ENCODE measurements around the gene CALCA. TPM values are rescaled to one million over a fixed set of nuclear protein-coding genes. Genes with fewer than 3 reads are reported as not detected.

Gene CALCA
- total and polyA plus RNA-seq, 2 experiments from 2014 or later, result 1.9 to 2.5 TPM

DNA sequence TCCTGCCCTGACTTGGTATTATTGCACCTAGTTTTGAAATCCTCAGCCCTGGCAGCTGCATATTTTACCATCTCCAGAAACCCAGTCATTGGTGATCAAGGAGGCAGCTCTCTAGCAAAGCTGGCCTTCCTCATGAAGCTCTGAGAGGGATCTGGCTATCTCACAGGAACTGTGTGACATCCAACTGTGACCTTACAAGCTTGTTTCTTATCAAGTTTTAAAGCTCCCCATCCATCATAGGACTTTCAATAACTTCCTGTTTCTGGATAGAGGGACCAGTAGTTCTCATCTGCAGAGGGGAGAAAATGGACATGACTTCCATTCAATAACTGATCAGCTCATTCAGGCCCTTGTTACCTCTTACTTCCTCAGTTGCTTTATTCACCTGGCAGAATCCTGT is 18.2 kb downstream of the CALCA start (continued):
- TF ChIP-seq CREB1 (CRISPR knock-in tag; IDR thresholded peaks at IDR 0.05; ENCODE audit: low read depth) (no peak), POLR2AphosphoS5 (IDR thresholded peaks at IDR 0.05; ENCODE audit: low read depth) (no peak), ZNF114 (CRISPR knock-in tag; IDR thresholded peaks at IDR 0.05) (no peak), NANOG (IDR thresholded peaks at IDR 0.05; ENCODE audit: borderline replicate concordance) (no peak), EZH2 (IDR thresholded peaks at IDR 0.05; ENCODE audit: low read depth, unreplicated experiment) (no peak), STAT1 (IDR thresholded peaks at IDR 0.05; ENCODE audit: unreplicated experiment) (no peak)
- TF ChIP-seq, protein P1, sequence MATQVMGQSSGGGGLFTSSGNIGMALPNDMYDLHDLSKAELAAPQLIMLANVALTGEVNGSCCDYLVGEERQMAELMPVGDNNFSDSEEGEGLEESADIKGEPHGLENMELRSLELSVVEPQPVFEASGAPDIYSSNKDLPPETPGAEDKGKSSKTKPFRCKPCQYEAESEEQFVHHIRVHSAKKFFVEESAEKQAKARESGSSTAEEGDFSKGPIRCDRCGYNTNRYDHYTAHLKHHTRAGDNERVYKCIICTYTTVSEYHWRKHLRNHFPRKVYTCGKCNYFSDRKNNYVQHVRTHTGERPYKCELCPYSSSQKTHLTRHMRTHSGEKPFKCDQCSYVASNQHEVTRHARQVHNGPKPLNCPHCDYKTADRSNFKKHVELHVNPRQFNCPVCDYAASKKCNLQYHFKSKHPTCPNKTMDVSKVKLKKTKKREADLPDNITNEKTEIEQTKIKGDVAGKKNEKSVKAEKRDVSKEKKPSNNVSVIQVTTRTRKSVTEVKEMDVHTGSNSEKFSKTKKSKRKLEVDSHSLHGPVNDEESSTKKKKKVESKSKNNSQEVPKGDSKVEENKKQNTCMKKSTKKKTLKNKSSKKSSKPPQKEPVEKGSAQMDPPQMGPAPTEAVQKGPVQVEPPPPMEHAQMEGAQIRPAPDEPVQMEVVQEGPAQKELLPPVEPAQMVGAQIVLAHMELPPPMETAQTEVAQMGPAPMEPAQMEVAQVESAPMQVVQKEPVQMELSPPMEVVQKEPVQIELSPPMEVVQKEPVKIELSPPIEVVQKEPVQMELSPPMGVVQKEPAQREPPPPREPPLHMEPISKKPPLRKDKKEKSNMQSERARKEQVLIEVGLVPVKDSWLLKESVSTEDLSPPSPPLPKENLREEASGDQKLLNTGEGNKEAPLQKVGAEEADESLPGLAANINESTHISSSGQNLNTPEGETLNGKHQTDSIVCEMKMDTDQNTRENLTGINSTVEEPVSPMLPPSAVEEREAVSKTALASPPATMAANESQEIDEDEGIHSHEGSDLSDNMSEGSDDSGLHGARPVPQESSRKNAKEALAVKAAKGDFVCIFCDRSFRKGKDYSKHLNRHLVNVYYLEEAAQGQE (IDR thresholded peaks at IDR 0.05; ENCODE audit: unreplicated experiment), result no peak

DNA sequence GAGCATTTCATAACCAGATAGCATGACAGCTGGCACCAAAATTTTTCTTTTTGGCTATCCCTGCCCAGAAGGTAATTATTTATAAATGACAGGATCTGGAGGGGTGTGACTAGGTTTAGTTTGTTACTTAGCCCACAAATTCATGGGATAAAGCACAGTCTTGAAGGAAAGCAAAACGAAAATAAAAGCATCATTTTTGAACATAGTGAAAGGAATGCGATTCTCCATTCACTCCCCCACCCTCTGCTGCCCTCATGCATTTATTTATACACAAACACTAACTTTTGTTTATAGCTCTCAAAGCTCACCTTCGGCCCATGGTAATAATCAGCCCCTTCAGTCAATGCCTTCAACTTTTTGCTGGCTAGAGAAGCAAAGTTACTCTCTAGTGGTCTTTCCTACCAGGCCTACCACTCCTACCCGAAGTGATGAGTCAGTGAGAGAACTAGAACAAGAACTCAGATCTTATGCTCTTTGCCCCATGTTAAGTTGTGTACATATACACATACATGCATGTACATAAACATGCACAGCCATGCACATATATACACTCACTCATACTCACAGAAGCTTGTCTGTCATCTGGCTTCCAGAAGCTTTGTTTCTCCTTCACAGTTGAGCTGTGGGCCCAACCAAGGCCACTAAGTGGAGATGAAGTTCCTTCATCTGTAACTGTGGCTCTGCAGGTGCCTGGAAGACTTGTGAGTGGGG is 22.6 kb downstream of the CALCA start:
- Histone ChIP-seq H3K27ac (ENCODE audit: low read depth) (no peak overlapping the region), H3K9me2 (ENCODE audit: insufficient read depth) (no peaks in the 10 kb centered on the region), H3K4me2 (no peak overlapping the region), H3K27me3 (ENCODE audit: insufficient read depth) (no peaks in the 10 kb centered on the region), H3K79me2 (replicated peaks; ENCODE audit: insufficient read depth) (no peaks in the 10 kb centered on the region), H4K20me1 (replicated peaks; ENCODE audit: insufficient read depth) (no peaks in the 10 kb centered on the region), H2AFZ (no peak overlapping the region), H3K4me3 (no peak overlapping the region), H3K4me1 (ENCODE audit: insufficient read depth) (no peaks in the 10 kb centered on the region), H3K36me3 (ENCODE audit: insufficient read depth) (no peaks in the 10 kb centered on the region), H3F3A (replicated peaks; ENCODE audit: low read depth) (no peaks in the 10 kb centered on the region)
- ATAC-seq (no peak), DNase-seq (ENCODE audit: low spot score) (no peak)
- no peak overlapping the region for H3K27ac Mint-ChIP-seq
- no peaks in the 10 kb centered on the region for H3K36me3 Mint-ChIP-seq (ENCODE audit: low read depth)
- no peaks in the 10 kb centered on the region for H3K9me3 Mint-ChIP-seq
- no peaks in the 10 kb centered on the region for H3K4me1 Mint-ChIP-seq
- peaks cover 2% of the 10 kb centered on the region for H3K27me3 Mint-ChIP-seq (ENCODE audit: insufficient read depth, low read depth, poor library complexity)
- H3K4me3 Mint-ChIP-seq, result no peak overlapping the region
- TF ChIP-seq, protein P2, sequence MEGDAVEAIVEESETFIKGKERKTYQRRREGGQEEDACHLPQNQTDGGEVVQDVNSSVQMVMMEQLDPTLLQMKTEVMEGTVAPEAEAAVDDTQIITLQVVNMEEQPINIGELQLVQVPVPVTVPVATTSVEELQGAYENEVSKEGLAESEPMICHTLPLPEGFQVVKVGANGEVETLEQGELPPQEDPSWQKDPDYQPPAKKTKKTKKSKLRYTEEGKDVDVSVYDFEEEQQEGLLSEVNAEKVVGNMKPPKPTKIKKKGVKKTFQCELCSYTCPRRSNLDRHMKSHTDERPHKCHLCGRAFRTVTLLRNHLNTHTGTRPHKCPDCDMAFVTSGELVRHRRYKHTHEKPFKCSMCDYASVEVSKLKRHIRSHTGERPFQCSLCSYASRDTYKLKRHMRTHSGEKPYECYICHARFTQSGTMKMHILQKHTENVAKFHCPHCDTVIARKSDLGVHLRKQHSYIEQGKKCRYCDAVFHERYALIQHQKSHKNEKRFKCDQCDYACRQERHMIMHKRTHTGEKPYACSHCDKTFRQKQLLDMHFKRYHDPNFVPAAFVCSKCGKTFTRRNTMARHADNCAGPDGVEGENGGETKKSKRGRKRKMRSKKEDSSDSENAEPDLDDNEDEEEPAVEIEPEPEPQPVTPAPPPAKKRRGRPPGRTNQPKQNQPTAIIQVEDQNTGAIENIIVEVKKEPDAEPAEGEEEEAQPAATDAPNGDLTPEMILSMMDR (conservative IDR thresholded peaks at IDR 0.05; ENCODE audit: low read depth in 2 of 2), result no peak
- TF ChIP-seq NANOG (IDR thresholded peaks at IDR 0.05; ENCODE audit: borderline replicate concordance) (no peak), POLR2AphosphoS5 (IDR thresholded peaks at IDR 0.05; ENCODE audit: low read depth) (no peak), EZH2 (IDR thresholded peaks at IDR 0.05; ENCODE audit: low read depth, unreplicated experiment) (no peak)
- TF ChIP-seq, protein P3, sequence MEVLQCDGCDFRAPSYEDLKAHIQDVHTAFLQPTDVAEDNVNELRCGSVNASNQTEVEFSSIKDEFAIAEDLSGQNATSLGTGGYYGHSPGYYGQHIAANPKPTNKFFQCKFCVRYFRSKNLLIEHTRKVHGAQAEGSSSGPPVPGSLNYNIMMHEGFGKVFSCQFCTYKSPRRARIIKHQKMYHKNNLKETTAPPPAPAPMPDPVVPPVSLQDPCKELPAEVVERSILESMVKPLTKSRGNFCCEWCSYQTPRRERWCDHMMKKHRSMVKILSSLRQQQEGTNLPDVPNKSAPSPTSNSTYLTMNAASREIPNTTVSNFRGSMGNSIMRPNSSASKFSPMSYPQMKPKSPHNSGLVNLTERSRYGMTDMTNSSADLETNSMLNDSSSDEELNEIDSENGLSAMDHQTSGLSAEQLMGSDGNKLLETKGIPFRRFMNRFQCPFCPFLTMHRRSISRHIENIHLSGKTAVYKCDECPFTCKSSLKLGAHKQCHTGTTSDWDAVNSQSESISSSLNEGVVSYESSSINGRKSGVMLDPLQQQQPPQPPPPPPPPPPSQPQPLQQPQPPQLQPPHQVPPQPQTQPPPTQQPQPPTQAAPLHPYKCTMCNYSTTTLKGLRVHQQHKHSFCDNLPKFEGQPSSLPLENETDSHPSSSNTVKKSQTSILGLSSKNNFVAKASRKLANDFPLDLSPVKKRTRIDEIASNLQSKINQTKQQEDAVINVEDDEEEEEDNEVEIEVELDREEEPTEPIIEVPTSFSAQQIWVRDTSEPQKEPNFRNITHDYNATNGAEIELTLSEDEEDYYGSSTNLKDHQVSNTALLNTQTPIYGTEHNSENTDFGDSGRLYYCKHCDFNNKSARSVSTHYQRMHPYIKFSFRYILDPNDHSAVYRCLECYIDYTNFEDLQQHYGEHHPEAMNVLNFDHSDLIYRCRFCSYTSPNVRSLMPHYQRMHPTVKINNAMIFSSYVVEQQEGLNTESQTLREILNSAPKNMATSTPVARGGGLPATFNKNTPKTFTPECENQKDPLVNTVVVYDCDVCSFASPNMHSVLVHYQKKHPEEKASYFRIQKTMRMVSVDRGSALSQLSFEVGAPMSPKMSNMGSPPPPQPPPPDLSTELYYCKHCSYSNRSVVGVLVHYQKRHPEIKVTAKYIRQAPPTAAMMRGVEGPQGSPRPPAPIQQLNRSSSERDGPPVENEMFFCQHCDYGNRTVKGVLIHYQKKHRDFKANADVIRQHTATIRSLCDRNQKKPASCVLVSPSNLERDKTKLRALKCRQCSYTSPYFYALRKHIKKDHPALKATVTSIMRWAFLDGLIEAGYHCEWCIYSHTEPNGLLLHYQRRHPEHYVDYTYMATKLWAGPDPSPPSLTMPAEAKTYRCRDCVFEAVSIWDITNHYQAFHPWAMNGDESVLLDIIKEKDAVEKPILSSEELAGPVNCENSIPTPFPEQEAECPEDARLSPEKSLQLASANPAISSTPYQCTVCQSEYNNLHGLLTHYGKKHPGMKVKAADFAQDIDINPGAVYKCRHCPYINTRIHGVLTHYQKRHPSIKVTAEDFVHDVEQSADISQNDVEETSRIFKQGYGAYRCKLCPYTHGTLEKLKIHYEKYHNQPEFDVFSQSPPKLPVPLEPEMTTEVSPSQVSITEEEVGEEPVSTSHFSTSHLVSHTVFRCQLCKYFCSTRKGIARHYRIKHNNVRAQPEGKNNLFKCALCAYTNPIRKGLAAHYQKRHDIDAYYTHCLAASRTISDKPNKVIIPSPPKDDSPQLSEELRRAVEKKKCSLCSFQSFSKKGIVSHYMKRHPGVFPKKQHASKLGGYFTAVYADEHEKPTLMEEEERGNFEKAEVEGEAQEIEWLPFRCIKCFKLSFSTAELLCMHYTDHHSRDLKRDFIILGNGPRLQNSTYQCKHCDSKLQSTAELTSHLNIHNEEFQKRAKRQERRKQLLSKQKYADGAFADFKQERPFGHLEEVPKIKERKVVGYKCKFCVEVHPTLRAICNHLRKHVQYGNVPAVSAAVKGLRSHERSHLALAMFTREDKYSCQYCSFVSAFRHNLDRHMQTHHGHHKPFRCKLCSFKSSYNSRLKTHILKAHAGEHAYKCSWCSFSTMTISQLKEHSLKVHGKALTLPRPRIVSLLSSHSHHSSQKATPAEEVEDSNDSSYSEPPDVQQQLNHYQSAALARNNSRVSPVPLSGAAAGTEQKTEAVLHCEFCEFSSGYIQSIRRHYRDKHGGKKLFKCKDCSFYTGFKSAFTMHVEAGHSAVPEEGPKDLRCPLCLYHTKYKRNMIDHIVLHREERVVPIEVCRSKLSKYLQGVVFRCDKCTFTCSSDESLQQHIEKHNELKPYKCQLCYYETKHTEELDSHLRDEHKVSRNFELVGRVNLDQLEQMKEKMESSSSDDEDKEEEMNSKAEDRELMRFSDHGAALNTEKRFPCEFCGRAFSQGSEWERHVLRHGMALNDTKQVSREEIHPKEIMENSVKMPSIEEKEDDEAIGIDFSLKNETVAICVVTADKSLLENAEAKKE (CRISPR knock-in tag; IDR thresholded peaks at IDR 0.05), result no peak
